Hepatocyte (in vitro differentiated cells): ENCODE results near the gene MID1.

Source experiments
- EZH2 ChIP-seq: fragments of 200-600 bp; sonication (generic); IDR thresholded peaks from 2 replicates; pipeline ENCODE4 v1.6.1; 2016; ENCODE audit warnings: antibody characterized with exemption, mild to moderate bottlenecking, borderline replicate concordance
- TF ChIP-seq, protein P1 (sequence below): fragments of 200-600 bp; sonication (generic); IDR thresholded peaks from 2 replicates; pipeline ENCODE4 v1.5.1; 2016; ENCODE audit warnings: antibody characterized with exemption, mild to moderate bottlenecking; ENCODE audit not compliant: poor library complexity

GRCh38 chrX:10564484-10564883 lies 55.9 kb downstream of the MID1 start:
- TF ChIP-seq, protein P1, sequence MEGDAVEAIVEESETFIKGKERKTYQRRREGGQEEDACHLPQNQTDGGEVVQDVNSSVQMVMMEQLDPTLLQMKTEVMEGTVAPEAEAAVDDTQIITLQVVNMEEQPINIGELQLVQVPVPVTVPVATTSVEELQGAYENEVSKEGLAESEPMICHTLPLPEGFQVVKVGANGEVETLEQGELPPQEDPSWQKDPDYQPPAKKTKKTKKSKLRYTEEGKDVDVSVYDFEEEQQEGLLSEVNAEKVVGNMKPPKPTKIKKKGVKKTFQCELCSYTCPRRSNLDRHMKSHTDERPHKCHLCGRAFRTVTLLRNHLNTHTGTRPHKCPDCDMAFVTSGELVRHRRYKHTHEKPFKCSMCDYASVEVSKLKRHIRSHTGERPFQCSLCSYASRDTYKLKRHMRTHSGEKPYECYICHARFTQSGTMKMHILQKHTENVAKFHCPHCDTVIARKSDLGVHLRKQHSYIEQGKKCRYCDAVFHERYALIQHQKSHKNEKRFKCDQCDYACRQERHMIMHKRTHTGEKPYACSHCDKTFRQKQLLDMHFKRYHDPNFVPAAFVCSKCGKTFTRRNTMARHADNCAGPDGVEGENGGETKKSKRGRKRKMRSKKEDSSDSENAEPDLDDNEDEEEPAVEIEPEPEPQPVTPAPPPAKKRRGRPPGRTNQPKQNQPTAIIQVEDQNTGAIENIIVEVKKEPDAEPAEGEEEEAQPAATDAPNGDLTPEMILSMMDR, result no peak
- no peak for TF ChIP-seq EZH2
